HepG2 (cell line): ENCODE results near the gene PTPRU. TPM values are rescaled to one million over a fixed set of nuclear protein-coding genes. Genes with fewer than 3 reads are reported as not detected.

Experiments used
- ATAC-seq: fragments of 200-7000 bp; cut with Tn5 transposase; 3 replicates; pipeline ENCODE4 v1.9.1; 2020; ENCODE audit warnings: mild to moderate bottlenecking, moderate library complexity
- BruUV-seq: library from RNA; stranded (reverse); fragments of 400-500 nt; replicated peaks from 2 replicates; lab custom pipeline; 2021; lab: Mats Ljungman, UMichigan
- CTCF ChIA-PET: fragments of 300-600 bp; formaldehyde crosslinking; extraction: SDS; loops from one replicate; lab custom pipeline; 2021; ENCODE audit warnings: low total read pairs, inconsistent platforms, low intra/inter-chr PET ratio; lab: Yijun Ruan, JAX
- POLR2A ChIA-PET: fragments of 350-600 bp; sonication (Branson Sonifier 250); formaldehyde crosslinking; loops from one replicate; lab custom pipeline; 2020; ENCODE audit warnings: antibody characterized with exemption, inconsistent platforms; lab: Yijun Ruan, JAX
- DNase-seq: peaks from one replicate; pipeline ENCODE4 v3.0.0-alpha.2; 2015; ENCODE audit warnings: low spot score
- FAIRE-seq: peaks from 3 replicates; lab custom pipeline; 2011; peaks lifted over from hg19 to GRCh38; lab: Jason Lieb, UNC
- H2AFZ ChIP-seq: one replicate; pipeline ENCODE4 v1.6.1; 2011; ENCODE audit warnings: low read length, inconsistent platforms
- H3K27ac ChIP-seq: fragments of 300-600 bp; 3 replicates; pipeline ENCODE4 v1.8.0; 2011; ENCODE audit warnings: mixed run types, mild to moderate bottlenecking, mixed read lengths, low read length, inconsistent platforms; ENCODE audit not compliant: insufficient read depth; ENCODE audit errors: extremely low read length
- H3K27me3 ChIP-seq, 2 experiments: fragments of 200-600 bp in 1 of 2; 2 replicates in 1 of 2; 3 replicates in 1 of 2; pipeline versions ENCODE4 v1.6.0 to v1.8.0; 2011; ENCODE audit warnings: low read length in 2 of 2, mild to moderate bottlenecking in 2 of 2, moderate library complexity in 2 of 2, inconsistent platforms in 1 of 2; ENCODE audit not compliant: insufficient read depth in 2 of 2, control insufficient read depth in 1 of 2
- H3K36me3 ChIP-seq, 2 experiments: fragments of 200-600 bp in 1 of 2; replicated peaks in 1 of 2; 2 replicates in 1 of 2; 3 replicates in 1 of 2; pipeline versions ENCODE4 v1.5.1 to v1.8.0; 2011; ENCODE audit warnings: low read length in 2 of 2, inconsistent platforms in 1 of 2; ENCODE audit not compliant: insufficient read depth in 2 of 2, control insufficient read depth in 1 of 2
- H3K4me1 ChIP-seq: 2 replicates; pipeline ENCODE4 v1.5.1; 2012; ENCODE audit warnings: low read length, inconsistent platforms; ENCODE audit not compliant: insufficient read depth
- H3K4me2 ChIP-seq: 2 replicates; pipeline ENCODE4 v1.6.0; 2011; ENCODE audit warnings: low read depth, low read length, inconsistent platforms
- H3K4me3 ChIP-seq, 3 experiments: fragments of 200-600 bp in 1 of 3; sonication (generic), shearing (Covaris generic) in 1 of 3; replicated peaks in 1 of 3; 2 replicates each; pipeline ENCODE4 v1.5.1; 2011 to 2016; ENCODE audit warnings: low read length in 3 of 3, inconsistent platforms in 2 of 3, low read depth in 2 of 3, mild to moderate bottlenecking in 2 of 3, control low read depth in 1 of 3, mixed read lengths in 1 of 3; ENCODE audit not compliant: insufficient read depth in 1 of 3
- H3K79me2 ChIP-seq: one replicate; pipeline ENCODE4 v1.6.1; 2011; ENCODE audit warnings: low read length, inconsistent platforms; ENCODE audit not compliant: insufficient read depth
- H3K9ac ChIP-seq: 2 replicates; pipeline ENCODE4 v1.6.0; 2011; ENCODE audit warnings: mild to moderate bottlenecking, low read depth, low read length, inconsistent platforms; ENCODE audit not compliant: insufficient read depth
- H3K9me3 ChIP-seq: 2 replicates; pipeline ENCODE4 v1.5.1; 2012; ENCODE audit warnings: mild to moderate bottlenecking, low read length
- H4K20me1 ChIP-seq: 2 replicates; pipeline ENCODE4 v1.6.0; 2011; ENCODE audit warnings: inconsistent platforms, mild to moderate bottlenecking, low read length, moderate library complexity; ENCODE audit not compliant: insufficient read depth
- NFE2L2 ChIP-seq: fragments of 150-350 bp; IDR thresholded peaks from 2 replicates; pipeline ENCODE4 v1.6.1; 2014; ENCODE audit warnings: low read length
- PPARG ChIP-seq: conservative IDR thresholded peaks from 2 replicates; pipeline ENCODE4 v1.6.1; 2016; ENCODE audit warnings: missing biosample characterization, missing genetic modification reagents
- RFX5 ChIP-seq: IDR thresholded peaks from 2 replicates; pipeline ENCODE4 v1.6.1; 2011; ENCODE audit warnings: low read depth, low read length, improper control_type of control experiment
- TEAD2 ChIP-seq: sonication (generic); formaldehyde crosslinking; IDR thresholded peaks from 2 replicates; pipeline ENCODE4 v1.9.0; 2021; ENCODE audit warnings: missing genetic modification reagents
- ZNF557 ChIP-seq: sonication (generic); formaldehyde crosslinking; IDR thresholded peaks from 2 replicates; pipeline ENCODE4 v1.4.0; 2020; ENCODE audit warnings: missing genetic modification reagents
- ZNF772 ChIP-seq: sonication (generic); formaldehyde crosslinking; IDR thresholded peaks from 2 replicates; pipeline ENCODE4 v1.5.0; 2020; ENCODE audit warnings: mild to moderate bottlenecking, missing genetic modification reagents
- WGBS: methylation state at CpG from one replicate; pipeline ENCODE4 v1.1.6; 2017; ENCODE audit warnings: low lambda C conversion rate; 5-methylcytosine and 5-hydroxymethylcytosine counted together
- in situ Hi-C: cut with HindIII; loops from 2 replicates; pipeline ENCODE4 v1.10.0; 2017; ENCODE audit warnings: low pct_unique_long_range_greater_than_20kb; ENCODE audit not compliant: extremely low pct_ligation_motif_present
- intact Hi-C: fragments of 100-400 bp; cut with micrococcal nuclease; formaldehyde crosslinking; loops from one replicate; pipeline ENCODE4 v1.10.0; 2022; ENCODE audit not compliant: unreplicated experiment
- polyA plus RNA-seq, 8 experiments: library from polyadenylated mRNA; depleted of rRNA in 3 of 8; stranded (reverse) in 7 of 8; unstranded in 1 of 8; fragments of >200 nt; fragmentation: Illumina TruSeq in 4 of 8; extraction: Trizol in 4 of 8; gene quantifications; 2 replicates each; pipeline versions ENCODE4 v1.2.1 to v1.2.3, GENCODE V29; 2011 to 2016; ENCODE audit warnings: low read depth in 4 of 8, missing spikeins in 1 of 8, mixed read lengths in 1 of 8; ENCODE audit not compliant: insufficient read depth in 1 of 8
- total RNA-seq, 5 experiments: library from RNA; depleted of rRNA; stranded (reverse); fragments of >200 nt; fragmentation: Illumina TruSeq; extraction: Trizol; gene quantifications; 2 replicates each; pipeline ENCODE4 v1.2.3, GENCODE V29; 2016; ENCODE audit warnings: low read depth in 1 of 5

PTPRU gene
- total and polyA plus RNA-seq, 2 of the 13 experiments (the other 11 are each of a cell fraction or from before 2014, with no cell fraction given) = 21.6 to 22.3 TPM

DNA sequence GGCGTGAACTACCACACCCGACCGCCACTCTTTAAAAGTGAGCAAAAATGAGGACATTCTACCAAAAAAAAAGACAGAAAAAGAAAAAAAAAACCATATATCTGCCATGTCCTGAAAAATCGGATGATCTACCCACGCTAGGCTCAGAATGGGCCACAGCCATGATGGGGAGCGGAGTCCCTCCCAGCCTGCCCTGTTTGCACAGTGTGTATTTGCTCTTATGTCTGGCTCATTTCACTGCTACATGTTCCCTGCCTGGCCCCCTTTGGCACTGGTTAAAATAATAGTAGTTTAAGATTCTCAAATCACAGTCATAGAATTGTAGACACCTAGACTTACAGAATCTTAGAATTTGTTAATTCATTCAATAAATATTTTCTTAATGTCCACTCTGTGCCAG is 121.9 kb downstream of the PTPRU start:
- Histone ChIP-seq H3K36me3 (no peaks in the 10 kb centered on the region), H3K79me2 (no peaks in the 10 kb centered on the region), H3K4me2 (no peak overlapping the region), H4K20me1 (no peaks in the 10 kb centered on the region), H3K9ac (no peak overlapping the region), H3K27me3 (peaks cover 2 to 31% of the 10 kb centered on the region in 2 experiments; a peak in 4 of 5 replicates), H3K9me3 (no peaks in the 10 kb centered on the region), H2AFZ (no peak overlapping the region), H3K4me3 (no peak overlapping the region), H3K27ac (no peak overlapping the region), H3K4me1 (peaks cover 17% of the 10 kb centered on the region)
- FAIRE-seq = no peak
- WGBS = 64% methylated on average over 6 of the region's 6 CpGs
- intact Hi-C loops (no loop called here), in situ Hi-C loops (no loop called here)
- peak; percentile 55; the same call in 1 of the 3 replicates for ATAC-seq
- TF ChIP-seq ZNF557 (no peak), ZNF772 (CRISPR knock-in tag) (no peak), TEAD2 (no peak), PPARG (CRISPR knock-in tag) (no peak)
- POLR2A ChIA-PET = no interaction called here
- BruUV-seq = no TSS peak
- DNase-seq = no peak
- CTCF ChIA-PET = no interaction called here

DNA sequence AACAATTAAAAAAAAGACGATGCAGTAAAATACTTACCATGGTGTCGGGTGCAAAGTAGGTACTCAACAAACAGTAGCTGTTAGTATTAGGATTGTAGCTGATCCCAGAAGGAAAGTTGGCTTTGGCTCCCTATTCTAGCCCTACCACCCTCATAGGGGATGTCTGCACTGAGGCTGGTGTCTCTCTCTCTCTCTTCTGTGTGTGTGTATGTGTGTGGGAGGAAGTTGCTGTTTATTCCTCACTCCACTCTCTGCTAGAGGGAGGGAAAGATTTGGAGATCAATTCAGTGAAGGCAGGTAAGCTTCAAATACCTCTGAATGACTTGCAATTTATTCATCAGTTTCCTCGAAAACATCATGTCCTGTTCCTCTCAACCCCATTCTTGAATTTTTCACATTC is 124.4 kb downstream of the PTPRU start:
- no peak for ATAC-seq
- no peak for TF ChIP-seq RFX5
- TF ChIP-seq NFE2L2 = peak; percentile 25; the same call in 1 of the 2 replicates
- POLR2A ChIA-PET = no interaction called here

More for the DNA sequence above, 124.4 kb downstream of the PTPRU start:
- WGBS = 3% methylated on average over 3 of the region's 3 CpGs
- DNase-seq = no peak
- Histone ChIP-seq H3K9ac (no peak overlapping the region), H2AFZ (no peak overlapping the region), H3K4me3 (no peak overlapping the region), H3K27ac (no peak overlapping the region), H4K20me1 (no peaks in the 10 kb centered on the region), H3K79me2 (no peaks in the 10 kb centered on the region), H3K9me3 (no peaks in the 10 kb centered on the region), H3K4me2 (no peak overlapping the region), H3K4me1 (peaks cover 17% of the 10 kb centered on the region), H3K36me3 (no peaks in the 10 kb centered on the region), H3K27me3 (peaks cover 3 to 31% of the 10 kb centered on the region in 2 experiments; a peak in 4 of 5 replicates)
- no peak for FAIRE-seq
- CTCF ChIA-PET = no interaction called here
- intact Hi-C loops (no loop called here), in situ Hi-C loops (no loop called here)
- no TSS peak for BruUV-seq
